NAMALWA (cell line): ENCODE data around the gene SGCB.
"Not testable (repeated sequence)": the region's sequence is repeated elsewhere in the genome, so short reads cannot be mapped to it uniquely, and the experiment has no call there.

Experiments used
- DNase-seq: peaks from one replicate; pipeline ENCODE4 v3.0.0-alpha.2; 2015; ENCODE audit warnings: low spot score

SGCB gene

GRCh38 chr4:52038103-52038912 is at the start of gene SGCB:
Gene SGCB, minus strand, starts transcription at chr4:52038299. Its CDS starts 40 bp downstream, at chr4:52038259.
- peak; percentile 60 for DNase-seq

GRCh38 chr4:52086425-52086824 is 48.3 kb upstream of the SGCB start:
- DNase-seq: not testable (repeated sequence)

- no peak for DNase-seq
These were observed 43.1 kb upstream of the SGCB start for GRCh38 chr4:52081216-52081615.

GRCh38 chr4:52079659-52080058 is 41.6 kb upstream of the SGCB start:
- no peak for DNase-seq

GRCh38 chr4:52076731-52077130 is 38.6 kb upstream of the SGCB start:
- DNase-seq: no peak

GRCh38 chr4:52071791-52072546 is 33.9 kb upstream of the SGCB start:
- DNase-seq: no peak

- no peak for DNase-seq
These were observed 31.5 kb upstream of the SGCB start for GRCh38 chr4:52069571-52069970.

- no peak for DNase-seq
These were observed 21.3 kb upstream of the SGCB start for GRCh38 chr4:52059372-52059771.

- DNase-seq: no peak
These were observed 20.2 kb upstream of the SGCB start for GRCh38 chr4:52058275-52058674.

GRCh38 chr4:52057196-52057595 is 19.1 kb upstream of the SGCB start:
- no peak for DNase-seq

- DNase-seq: no peak
These were observed 16.2 kb upstream of the SGCB start for GRCh38 chr4:52054254-52054653.

- DNase-seq: no peak
These were observed 14.3 kb upstream of the SGCB start for GRCh38 chr4:52052475-52052780.

GRCh38 chr4:52051615-52052474 is 13.7 kb upstream of the SGCB start:
- DNase-seq: no peak

GRCh38 chr4:52051213-52051614 is 13.1 kb upstream of the SGCB start, which contains the start of gene SPATA18:
Gene SPATA18, plus strand, starts transcription at chr4:52051304. Its CDS starts 401 bp downstream, at chr4:52051705.
- no peak for DNase-seq

- DNase-seq: no peak
These were observed 11.2 kb upstream of the SGCB start for GRCh38 chr4:52049266-52049665.

GRCh38 chr4:52045028-52045427 is 6.9 kb upstream of the SGCB start:
- DNase-seq: no peak

- DNase-seq: peak; percentile 55
These were observed 403 bp downstream of the SGCB start for GRCh38 chr4:52037689-52038102.

- DNase-seq: no peak
These were observed 1.1 kb downstream of the SGCB start for GRCh38 chr4:52036886-52037530.

- no peak for DNase-seq
These were observed 2.9 kb downstream of the SGCB start for GRCh38 chr4:52035190-52035589.

- no peak for DNase-seq
These were observed 6.1 kb downstream of the SGCB start for GRCh38 chr4:52032005-52032404.

- DNase-seq: no peak
These were observed 9.1 kb downstream of the SGCB start for GRCh38 chr4:52028970-52029369.
